Measurements from ENCODE around the gene TTC23L.

TTC23L gene

DNA sequence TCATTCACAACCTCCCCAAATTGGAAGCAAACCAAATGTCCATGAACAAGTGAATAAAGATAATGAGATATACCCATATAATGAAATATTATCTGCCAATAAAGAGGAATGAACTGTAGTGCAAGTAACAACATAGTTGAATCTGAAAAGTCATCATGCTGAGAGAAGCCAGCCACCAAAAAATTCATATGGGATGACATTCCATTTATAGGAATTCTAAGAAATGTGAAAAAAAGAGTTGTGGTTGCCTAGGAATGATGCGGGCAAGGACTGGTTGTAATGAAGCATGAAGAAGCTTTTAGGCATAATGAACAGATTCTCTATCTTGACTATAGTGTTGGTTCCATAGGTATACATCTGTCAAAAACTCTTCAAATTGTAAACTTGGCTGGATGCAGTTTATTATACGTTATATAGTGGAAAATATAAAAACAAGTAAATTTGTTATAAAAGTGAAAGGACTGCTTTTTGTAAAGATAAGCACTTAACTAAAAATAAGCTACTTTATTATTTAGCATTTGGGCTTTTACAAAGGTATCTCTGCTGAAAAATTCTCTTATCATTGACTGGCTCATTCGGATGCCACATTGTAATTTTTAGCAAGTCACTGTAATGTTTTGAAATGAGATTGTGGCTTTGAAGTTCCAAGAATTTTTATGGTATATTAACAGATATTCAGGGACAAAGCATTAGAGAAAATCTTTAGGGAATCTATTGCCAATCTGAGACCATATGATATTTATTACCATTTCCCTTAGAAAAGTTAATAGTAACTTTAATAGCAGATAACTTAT lies 21.2 kb upstream of the TTC23L start:
- H3K4me3 ChIP-seq (replicated peaks; ENCODE audit: low read depth, low read length), result no peak overlapping the region
- no peak for DNase-seq (ENCODE audit: extremely low read depth, insufficient read length)
- TF ChIP-seq, protein P1, sequence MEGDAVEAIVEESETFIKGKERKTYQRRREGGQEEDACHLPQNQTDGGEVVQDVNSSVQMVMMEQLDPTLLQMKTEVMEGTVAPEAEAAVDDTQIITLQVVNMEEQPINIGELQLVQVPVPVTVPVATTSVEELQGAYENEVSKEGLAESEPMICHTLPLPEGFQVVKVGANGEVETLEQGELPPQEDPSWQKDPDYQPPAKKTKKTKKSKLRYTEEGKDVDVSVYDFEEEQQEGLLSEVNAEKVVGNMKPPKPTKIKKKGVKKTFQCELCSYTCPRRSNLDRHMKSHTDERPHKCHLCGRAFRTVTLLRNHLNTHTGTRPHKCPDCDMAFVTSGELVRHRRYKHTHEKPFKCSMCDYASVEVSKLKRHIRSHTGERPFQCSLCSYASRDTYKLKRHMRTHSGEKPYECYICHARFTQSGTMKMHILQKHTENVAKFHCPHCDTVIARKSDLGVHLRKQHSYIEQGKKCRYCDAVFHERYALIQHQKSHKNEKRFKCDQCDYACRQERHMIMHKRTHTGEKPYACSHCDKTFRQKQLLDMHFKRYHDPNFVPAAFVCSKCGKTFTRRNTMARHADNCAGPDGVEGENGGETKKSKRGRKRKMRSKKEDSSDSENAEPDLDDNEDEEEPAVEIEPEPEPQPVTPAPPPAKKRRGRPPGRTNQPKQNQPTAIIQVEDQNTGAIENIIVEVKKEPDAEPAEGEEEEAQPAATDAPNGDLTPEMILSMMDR (IDR thresholded peaks at IDR 0.05; ENCODE audit: insufficient read depth, low read length, poor library complexity, severe bottlenecking), result no peak
- H3K27me3 ChIP-seq (replicated peaks; ENCODE audit: control insufficient read depth, insufficient read depth, low read length), result no peaks in the 10 kb centered on the region
- H3K36me3 ChIP-seq (ENCODE audit: control insufficient read depth, insufficient read depth, low read length), result no peaks in the 10 kb centered on the region

DNA sequence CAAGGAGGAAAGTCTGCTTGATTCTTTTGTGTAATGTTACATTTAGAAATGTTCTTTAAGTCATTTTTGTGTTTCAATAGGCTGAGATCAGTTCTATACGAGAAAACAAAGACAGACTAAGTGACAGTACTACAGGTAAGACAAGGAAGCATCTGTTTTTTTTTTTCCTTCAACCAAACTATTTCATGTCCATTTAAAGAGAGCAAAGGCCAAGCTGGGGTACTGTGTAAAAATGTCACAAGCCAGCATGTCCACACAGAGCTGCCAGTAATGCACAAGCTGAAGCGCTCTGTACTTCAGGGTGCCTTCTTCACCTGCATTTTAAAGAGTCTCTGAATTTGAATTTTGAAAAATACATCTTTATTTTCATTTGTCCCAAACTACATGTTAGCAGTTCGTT lies 20.2 kb upstream of the TTC23L start:
- DNase-seq (ENCODE audit: extremely low read depth, insufficient read length), result no peak
- TF ChIP-seq, protein P1 (IDR thresholded peaks at IDR 0.05; ENCODE audit: insufficient read depth, low read length, poor library complexity, severe bottlenecking), result no peak
- H3K36me3 ChIP-seq (ENCODE audit: control insufficient read depth, insufficient read depth, low read length), result no peaks in the 10 kb centered on the region
- no peaks in the 10 kb centered on the region for H3K27me3 ChIP-seq (replicated peaks; ENCODE audit: control insufficient read depth, insufficient read depth, low read length)
- H3K4me3 ChIP-seq (replicated peaks; ENCODE audit: low read depth, low read length), result no peak overlapping the region

DNA sequence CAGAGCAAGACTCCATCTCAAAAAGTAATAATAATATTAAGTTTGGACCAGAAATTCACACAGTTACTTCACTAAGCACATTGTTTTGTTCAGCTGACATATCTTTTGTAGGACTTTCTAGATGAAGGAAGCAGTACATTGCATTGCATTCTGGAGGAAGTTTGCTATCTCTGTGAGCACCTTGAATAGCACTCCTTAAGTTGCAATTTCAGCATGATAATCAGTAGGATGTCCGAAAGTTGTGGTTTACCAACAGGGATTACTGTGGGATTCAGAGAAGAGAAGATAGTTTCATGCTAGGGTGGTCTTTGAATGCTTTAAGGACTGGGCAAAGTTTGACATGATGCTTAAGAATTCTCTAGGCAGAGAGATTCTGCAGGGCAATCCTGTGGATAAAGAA lies 18.4 kb upstream of the TTC23L start:
- Histone ChIP-seq H3K27me3 (replicated peaks; ENCODE audit: control insufficient read depth, insufficient read depth, low read length) (no peaks in the 10 kb centered on the region), H3K36me3 (ENCODE audit: control insufficient read depth, insufficient read depth, low read length) (no peaks in the 10 kb centered on the region), H3K4me3 (replicated peaks; ENCODE audit: low read depth, low read length) (no peak overlapping the region)
- TF ChIP-seq, protein P1 (IDR thresholded peaks at IDR 0.05; ENCODE audit: insufficient read depth, low read length, poor library complexity, severe bottlenecking), result no peak
- DNase-seq (ENCODE audit: extremely low read depth, insufficient read length), result no peak

DNA sequence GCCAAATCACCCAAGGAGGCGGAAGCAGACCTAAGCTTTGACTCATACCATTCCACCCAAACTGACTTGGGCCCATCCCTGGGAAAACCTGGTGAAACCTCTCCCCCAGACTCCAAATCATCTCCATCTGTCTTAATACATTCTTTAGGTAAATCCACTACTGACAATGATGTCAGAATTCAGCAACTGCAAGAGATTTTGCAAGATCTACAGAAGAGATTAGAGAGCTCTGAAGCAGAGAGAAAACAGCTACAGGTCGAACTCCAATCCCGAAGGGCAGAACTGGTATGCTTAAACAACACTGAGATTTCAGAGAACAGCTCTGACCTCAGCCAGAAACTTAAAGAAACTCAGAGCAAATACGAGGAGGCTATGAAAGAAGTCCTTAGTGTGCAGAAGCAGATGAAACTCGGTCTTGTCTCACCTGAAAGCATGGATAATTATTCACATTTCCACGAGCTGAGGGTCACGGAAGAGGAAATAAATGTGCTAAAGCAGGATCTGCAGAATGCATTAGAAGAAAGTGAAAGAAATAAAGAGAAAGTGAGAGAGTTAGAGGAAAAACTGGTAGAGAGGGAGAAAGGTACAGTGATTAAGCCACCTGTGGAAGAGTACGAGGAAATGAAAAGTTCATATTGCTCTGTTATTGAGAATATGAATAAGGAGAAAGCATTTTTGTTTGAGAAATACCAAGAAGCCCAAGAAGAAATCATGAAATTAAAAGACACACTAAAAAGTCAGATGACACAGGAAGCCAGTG lies 15.8 kb upstream of the TTC23L start:
- Histone ChIP-seq H3K4me3 (replicated peaks; ENCODE audit: low read depth, low read length) (no peak overlapping the region), H3K36me3 (ENCODE audit: control insufficient read depth, insufficient read depth, low read length) (no peaks in the 10 kb centered on the region), H3K27me3 (replicated peaks; ENCODE audit: control insufficient read depth, insufficient read depth, low read length) (no peaks in the 10 kb centered on the region)
- DNase-seq (ENCODE audit: extremely low read depth, insufficient read length), result no peak
- TF ChIP-seq, protein P1 (IDR thresholded peaks at IDR 0.05; ENCODE audit: insufficient read depth, low read length, poor library complexity, severe bottlenecking), result no peak

DNA sequence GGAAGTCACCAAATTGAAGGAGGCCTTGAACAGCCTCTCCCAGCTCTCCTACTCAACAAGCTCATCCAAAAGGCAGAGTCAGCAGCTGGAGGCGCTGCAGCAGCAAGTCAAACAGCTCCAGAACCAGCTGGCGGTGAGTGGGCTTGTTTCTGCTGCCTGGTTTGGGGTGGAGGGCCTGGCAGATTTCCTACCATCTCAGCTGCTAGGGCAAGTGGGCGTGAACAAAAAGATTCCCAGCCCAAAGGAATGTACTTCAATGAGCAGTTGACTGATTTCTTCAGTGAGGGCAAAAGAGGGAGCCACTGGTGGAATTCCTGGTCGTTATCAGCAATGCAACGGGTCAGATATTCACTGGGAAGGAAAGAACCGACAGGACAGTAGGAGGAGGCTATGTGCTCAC lies 12.6 kb upstream of the TTC23L start:
- DNase-seq (ENCODE audit: extremely low read depth, insufficient read length), result no peak
- no peak overlapping the region for H3K4me3 ChIP-seq (replicated peaks; ENCODE audit: low read depth, low read length)
- TF ChIP-seq, protein P1 (IDR thresholded peaks at IDR 0.05; ENCODE audit: insufficient read depth, low read length, poor library complexity, severe bottlenecking), result peak; percentile 3
- no peaks in the 10 kb centered on the region for H3K27me3 ChIP-seq (replicated peaks; ENCODE audit: control insufficient read depth, insufficient read depth, low read length)
- no peaks in the 10 kb centered on the region for H3K36me3 ChIP-seq (ENCODE audit: control insufficient read depth, insufficient read depth, low read length)
